ENCODE results near the gene FREM1. TPM values are rescaled to one million over a fixed set of nuclear protein-coding genes. Genes with fewer than 3 reads are reported as not detected.

Gene FREM1
- total and polyA plus RNA-seq, 2 of the 13 experiments (the other 11 are each of a cell fraction or from before 2014, with no cell fraction given) = 64.3 to 202 TPM

- ChIA-PET CTCF (ENCODE audit: low intra/inter-chr PET ratio, low total read pairs) (no interaction called here), POLR2A (interaction anchor here (0.7 kb wide), 1 partner anchor 32 kb away, joined by 3 read pairs; no protein-coding TSS in a partner anchor)
- Histone ChIP-seq H3K27me3 (ENCODE audit: control insufficient read depth in 1 of 2, insufficient read depth in 2 of 2, low read length in 2 of 2) (no peaks in the 10 kb centered on the region; a peak in 2 of 5 replicates), H3K9me3 (ENCODE audit: low read length) (no peaks in the 10 kb centered on the region), H3K9ac (ENCODE audit: insufficient read depth, low read depth, low read length) (peak within 1 kb of the TSS; percentile 62), H2AFZ (ENCODE audit: low read length) (peak within 1 kb of the TSS; percentile 82), H3K4me3 (replicated peaks in 1 of 3; ENCODE audit: insufficient read depth in 1 of 3, low read depth in 2 of 3, low read length in 3 of 3) (peak within 1 kb of the TSS; percentile 76 to 82 (median 79)), H3K4me2 (ENCODE audit: low read depth, low read length) (peak within 1 kb of the TSS; percentile 90), H3K36me3 (replicated peaks in 1 of 2; ENCODE audit: control insufficient read depth in 1 of 2, insufficient read depth in 2 of 2, low read length in 2 of 2) (no peaks in the 10 kb centered on the region; a peak in 2 of 5 replicates), H4K20me1 (ENCODE audit: insufficient read depth, low read length) (no peaks in the 10 kb centered on the region), H3K79me2 (ENCODE audit: insufficient read depth, low read length) (peaks cover 4% of the 10 kb centered on the region), H3K27ac (ENCODE audit: extremely low read length, insufficient read depth, low read length) (peak within 1 kb of the TSS; percentile 15), H3K4me1 (ENCODE audit: insufficient read depth, low read length) (peaks cover 26% of the 10 kb centered on the region)
- in situ Hi-C loops (cut with HindIII; ENCODE audit: extremely low pct_ligation_motif_present, low pct_unique_long_range_greater_than_20kb) (no loop called here), intact Hi-C loops (cut with micrococcal nuclease; ENCODE audit: unreplicated experiment) (no loop called here)
- peak; percentile 20 for DNase-seq (ENCODE audit: low spot score)
- whole genome bisulfite sequencing (ENCODE audit: low lambda C conversion rate) = 16% methylated on average over 6 of the region's 50 CpGs
- FAIRE-seq = no peak
- peak; percentile 97 for ATAC-seq
- no TSS peak for BruUV-seq (replicated peaks)
- peak; percentile 65 for TF ChIP-seq RBM39 (IDR thresholded peaks at IDR 0.05; ENCODE audit: low read depth, low read length, poor library complexity, severe bottlenecking)
- no peak for TF ChIP-seq WIZ (CRISPR knock-in tag; IDR thresholded peaks at IDR 0.05)
- TF ChIP-seq ELK4 (CRISPR knock-in tag; IDR thresholded peaks at IDR 0.05; ENCODE audit: borderline replicate concordance) = no peak
- 0 out of 2 replicates have a peak, but pooled peaks have one; percentile 14 for TF ChIP-seq FOXO1 (CRISPR knock-in tag; IDR thresholded peaks at IDR 0.05)
- no peak for TF ChIP-seq ZNF558 (CRISPR knock-in tag; IDR thresholded peaks at IDR 0.05; ENCODE audit: borderline replicate concordance)
- no peak for TF ChIP-seq NCOR1 (IDR thresholded peaks at IDR 0.05; ENCODE audit: borderline replicate concordance, low read length)
- no peak for TF ChIP-seq ZNF280D (CRISPR knock-in tag; IDR thresholded peaks at IDR 0.05)
- no peak for TF ChIP-seq FOXA1 (IDR thresholded peaks at IDR 0.05)
- TF ChIP-seq FOXA1 (CRISPR knock-in tag; IDR thresholded peaks at IDR 0.05) = no peak
- TF ChIP-seq ZNF343 (CRISPR knock-in tag; IDR thresholded peaks at IDR 0.05) = no peak
- TF ChIP-seq ZBTB7B (CRISPR knock-in tag; IDR thresholded peaks at IDR 0.05) = no peak
- TF ChIP-seq SIN3A (IDR thresholded peaks at IDR 0.05; ENCODE audit: borderline replicate concordance, low read depth, low read length) = 0 out of 2 replicates have a peak, but pooled peaks have one; percentile 40
- no peak for TF ChIP-seq SRSF4 (IDR thresholded peaks at IDR 0.05; ENCODE audit: low read depth, low read length, poor library complexity, severe bottlenecking)
- TF ChIP-seq ZNF30 (CRISPR knock-in tag; IDR thresholded peaks at IDR 0.05) = peak; percentile 81; the same call in 1 of the 2 replicates
- TF ChIP-seq CREM (IDR thresholded peaks at IDR 0.05) = no peak
- no peak for TF ChIP-seq CREM (CRISPR knock-in tag; IDR thresholded peaks at IDR 0.05)
- no peak for TF ChIP-seq DDIT3 (CRISPR knock-in tag; IDR thresholded peaks at IDR 0.05)
- TF ChIP-seq HOXA3 (CRISPR knock-in tag; IDR thresholded peaks at IDR 0.05) = peak; percentile 29; the same call in 1 of the 2 replicates
- TF ChIP-seq ZNF513 (CRISPR knock-in tag; conservative IDR thresholded peaks at IDR 0.05) = no peak
- no peak for TF ChIP-seq ZSCAN25 (CRISPR knock-in tag; IDR thresholded peaks at IDR 0.05)
Measured at GRCh38 chr9:14693251-14693861, 216.9 kb downstream of the FREM1 start, which contains the start of gene ZDHHC21. Gene ZDHHC21, minus strand, starts transcription at chr9:14693432. Its CDS starts 19,092 bp downstream, at chr9:14674340.
